ENCODE data around the gene SNX11.

The SNX11 gene

GRCh38 chr17:48062273-48062672, 45.3 kb upstream of the SNX11 start:
- Histone ChIP-seq H3K36me3 (ENCODE audit: insufficient read depth) (peaks cover 16% of the 10 kb centered on the region; the same call in 1 of the 2 replicates), H2AFZ (ENCODE audit: low read depth) (no peak overlapping the region), H3K79me2 (ENCODE audit: insufficient read depth, low read depth) (peaks cover 16% of the 10 kb centered on the region; the same call in 1 of the 2 replicates), H3K4me3 (IDR thresholded peaks at IDR 0.05; ENCODE audit: insufficient read depth, low read depth, low read length) (no peak overlapping the region), H3K27ac (no peak overlapping the region), H3K9ac (no peak overlapping the region), H3K27me3 (ENCODE audit: insufficient read depth, low read depth) (no peaks in the 10 kb centered on the region), H4K20me1 (ENCODE audit: insufficient read depth) (no peaks in the 10 kb centered on the region), H3K4me1 (ENCODE audit: low read depth, poor library complexity, severe bottlenecking) (peaks cover 24% of the 10 kb centered on the region), H3K4me2 (no peak overlapping the region)
- no peak for TF ChIP-seq CTCF (conservative IDR thresholded peaks at IDR 0.05; ENCODE audit: low read depth, low read length)

DNA sequence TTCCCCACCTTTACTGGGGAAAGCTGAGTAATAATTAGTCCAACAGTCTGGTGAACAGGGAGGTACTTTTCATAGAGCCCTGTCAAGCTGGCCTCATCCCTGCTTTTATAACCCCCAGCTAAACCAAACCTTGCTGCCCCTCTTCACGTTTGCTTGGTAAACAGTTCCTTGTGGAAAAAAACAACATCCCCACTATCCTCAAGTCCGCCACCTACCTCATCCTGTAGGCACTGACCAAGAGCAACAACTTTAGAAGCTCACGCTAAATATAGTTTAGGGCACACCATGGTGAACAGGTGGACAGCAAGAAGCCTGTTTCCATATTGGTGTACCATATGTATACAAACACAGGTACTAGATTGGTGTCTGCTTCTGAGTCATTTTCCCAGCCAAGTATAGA, 42.9 kb upstream of the SNX11 start:
- H3K36me3 ChIP-seq (ENCODE audit: insufficient read depth), result peaks cover 9% of the 10 kb centered on the region; the same call in 1 of the 2 replicates
- H4K20me1 ChIP-seq (ENCODE audit: insufficient read depth), result no peaks in the 10 kb centered on the region

DNA sequence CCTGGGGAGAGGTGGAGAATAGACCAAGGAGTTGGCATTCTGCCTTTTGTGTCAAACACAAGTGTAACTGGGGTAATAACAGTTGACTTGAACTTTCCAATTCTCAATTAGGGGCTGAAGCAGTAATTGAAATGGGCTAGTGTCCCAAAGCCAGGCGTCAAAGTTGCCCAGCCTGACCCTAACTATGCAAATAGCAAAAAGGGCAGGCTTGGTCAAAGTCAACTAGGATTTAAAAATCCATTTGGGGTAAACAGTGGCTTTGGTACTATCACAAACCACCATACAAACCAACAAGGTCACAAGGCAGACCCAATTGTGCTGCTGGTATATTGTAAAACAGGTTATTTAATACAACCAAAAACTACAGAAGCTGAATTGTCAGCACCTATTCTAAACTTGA, 41.4 kb upstream of the SNX11 start:
- Histone ChIP-seq H3K27me3 (ENCODE audit: insufficient read depth, low read depth) (no peaks in the 10 kb centered on the region), H3K79me2 (ENCODE audit: insufficient read depth, low read depth) (no peaks in the 10 kb centered on the region), H3K36me3 (ENCODE audit: insufficient read depth) (peaks cover 9% of the 10 kb centered on the region; the same call in 1 of the 2 replicates), H2AFZ (ENCODE audit: low read depth) (no peak overlapping the region), H3K4me3 (IDR thresholded peaks at IDR 0.05; ENCODE audit: insufficient read depth, low read depth, low read length) (no peak overlapping the region), H3K9ac (no peak overlapping the region), H3K4me2 (no peak overlapping the region), H3K4me1 (ENCODE audit: low read depth, poor library complexity, severe bottlenecking) (peaks cover 6% of the 10 kb centered on the region), H4K20me1 (ENCODE audit: insufficient read depth) (no peaks in the 10 kb centered on the region), H3K27ac (no peak overlapping the region)
- TF ChIP-seq CTCF (conservative IDR thresholded peaks at IDR 0.05; ENCODE audit: low read depth, low read length), result no peak

More for the DNA sequence above, 42.9 kb upstream of the SNX11 start:
- Histone ChIP-seq H3K9ac (no peak overlapping the region), H3K79me2 (ENCODE audit: insufficient read depth, low read depth) (no peaks in the 10 kb centered on the region; the same call in 1 of the 2 replicates), H3K27me3 (ENCODE audit: insufficient read depth, low read depth) (no peaks in the 10 kb centered on the region), H3K4me3 (IDR thresholded peaks at IDR 0.05; ENCODE audit: insufficient read depth, low read depth, low read length) (no peak overlapping the region), H2AFZ (ENCODE audit: low read depth) (no peak overlapping the region), H3K4me2 (no peak overlapping the region), H3K4me1 (ENCODE audit: low read depth, poor library complexity, severe bottlenecking) (peaks cover 6% of the 10 kb centered on the region), H3K27ac (no peak overlapping the region)
- TF ChIP-seq CTCF (conservative IDR thresholded peaks at IDR 0.05; ENCODE audit: low read depth, low read length), result no peak

GRCh38 chr17:48066656-48067055, 40.9 kb upstream of the SNX11 start:
- Histone ChIP-seq H3K36me3 (ENCODE audit: insufficient read depth) (peaks cover 9% of the 10 kb centered on the region; the same call in 1 of the 2 replicates), H3K27ac (no peak overlapping the region)
- TF ChIP-seq CTCF (conservative IDR thresholded peaks at IDR 0.05; ENCODE audit: low read depth, low read length), result no peak

More at GRCh38 chr17:48066656-48067055, 40.9 kb upstream of the SNX11 start:
- Histone ChIP-seq H3K9ac (no peak overlapping the region), H3K4me3 (IDR thresholded peaks at IDR 0.05; ENCODE audit: insufficient read depth, low read depth, low read length) (no peak overlapping the region), H4K20me1 (ENCODE audit: insufficient read depth) (no peaks in the 10 kb centered on the region), H2AFZ (ENCODE audit: low read depth) (no peak overlapping the region), H3K27me3 (ENCODE audit: insufficient read depth, low read depth) (no peaks in the 10 kb centered on the region), H3K79me2 (ENCODE audit: insufficient read depth, low read depth) (no peaks in the 10 kb centered on the region), H3K4me2 (no peak overlapping the region), H3K4me1 (ENCODE audit: low read depth, poor library complexity, severe bottlenecking) (peaks cover 6% of the 10 kb centered on the region)
